Activated CD4-positive, alpha-beta T cell treated with anti-CD3 and anti-CD28 coated beads for 4 hours (primary cell): Measurements from ENCODE around the gene ARHGAP28.

Experiments used
- DNase-seq, 2 donors: peaks; one replicate each; pipeline ENCODE4 v3.0.0-alpha.2; 2020

The ARHGAP28 gene, protein sequence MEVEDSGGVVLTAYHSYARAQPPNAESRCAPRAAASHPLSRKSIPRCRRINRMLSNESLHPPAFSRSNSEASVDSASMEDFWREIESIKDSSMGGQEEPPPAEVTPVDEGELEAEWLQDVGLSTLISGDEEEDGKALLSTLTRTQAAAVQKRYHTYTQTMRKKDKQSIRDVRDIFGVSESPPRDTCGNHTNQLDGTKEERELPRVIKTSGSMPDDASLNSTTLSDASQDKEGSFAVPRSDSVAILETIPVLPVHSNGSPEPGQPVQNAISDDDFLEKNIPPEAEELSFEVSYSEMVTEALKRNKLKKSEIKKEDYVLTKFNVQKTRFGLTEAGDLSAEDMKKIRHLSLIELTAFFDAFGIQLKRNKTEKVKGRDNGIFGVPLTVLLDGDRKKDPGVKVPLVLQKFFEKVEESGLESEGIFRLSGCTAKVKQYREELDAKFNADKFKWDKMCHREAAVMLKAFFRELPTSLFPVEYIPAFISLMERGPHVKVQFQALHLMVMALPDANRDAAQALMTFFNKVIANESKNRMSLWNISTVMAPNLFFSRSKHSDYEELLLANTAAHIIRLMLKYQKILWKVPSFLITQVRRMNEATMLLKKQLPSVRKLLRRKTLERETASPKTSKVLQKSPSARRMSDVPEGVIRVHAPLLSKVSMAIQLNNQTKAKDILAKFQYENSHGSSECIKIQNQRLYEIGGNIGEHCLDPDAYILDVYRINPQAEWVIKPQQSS

DNA sequence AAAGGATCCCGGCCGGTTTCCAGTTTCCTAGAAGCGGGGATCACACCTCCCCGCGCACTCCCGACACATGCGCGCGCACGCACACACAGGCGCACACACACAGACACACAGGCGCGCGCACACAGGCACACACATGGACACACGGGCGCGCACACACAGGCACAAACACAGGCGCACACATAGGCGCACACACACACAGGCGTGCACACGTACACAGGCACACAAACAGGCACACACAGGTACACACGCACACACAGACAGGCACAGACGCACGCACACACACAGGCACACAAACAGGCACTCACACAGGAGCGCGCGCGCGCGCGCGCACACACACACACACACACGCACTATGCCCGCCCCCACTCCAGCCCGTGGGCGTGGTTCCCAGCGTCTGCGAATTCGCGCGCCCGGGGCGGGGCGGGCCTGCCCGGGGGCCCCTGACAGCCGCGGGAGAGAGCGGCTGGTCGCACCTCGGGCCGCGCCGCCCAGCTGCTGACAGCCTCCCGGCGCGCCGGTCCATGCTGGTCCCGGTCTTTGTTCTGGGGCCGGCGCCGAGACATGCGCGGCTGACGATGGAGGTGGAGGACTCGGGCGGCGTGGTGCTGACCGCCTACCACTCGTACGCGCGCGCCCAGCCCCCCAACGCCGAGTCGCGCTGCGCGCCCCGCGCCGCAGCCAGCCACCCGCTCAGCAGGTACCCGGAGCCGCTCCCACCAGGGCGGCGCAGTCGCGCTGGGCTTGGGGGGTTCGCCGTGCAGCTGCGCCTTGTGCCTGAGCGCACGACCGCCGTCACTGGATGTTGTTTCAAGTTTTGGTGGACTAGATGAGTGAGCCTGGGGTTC is at the start of gene ARHGAP28:
TSS of gene ARHGAP28 (plus strand) at position 470 of the 845 bp plus-strand sequence. CDS start at position 576, 106 bp downstream.
- DNase-seq = no peak

DNA sequence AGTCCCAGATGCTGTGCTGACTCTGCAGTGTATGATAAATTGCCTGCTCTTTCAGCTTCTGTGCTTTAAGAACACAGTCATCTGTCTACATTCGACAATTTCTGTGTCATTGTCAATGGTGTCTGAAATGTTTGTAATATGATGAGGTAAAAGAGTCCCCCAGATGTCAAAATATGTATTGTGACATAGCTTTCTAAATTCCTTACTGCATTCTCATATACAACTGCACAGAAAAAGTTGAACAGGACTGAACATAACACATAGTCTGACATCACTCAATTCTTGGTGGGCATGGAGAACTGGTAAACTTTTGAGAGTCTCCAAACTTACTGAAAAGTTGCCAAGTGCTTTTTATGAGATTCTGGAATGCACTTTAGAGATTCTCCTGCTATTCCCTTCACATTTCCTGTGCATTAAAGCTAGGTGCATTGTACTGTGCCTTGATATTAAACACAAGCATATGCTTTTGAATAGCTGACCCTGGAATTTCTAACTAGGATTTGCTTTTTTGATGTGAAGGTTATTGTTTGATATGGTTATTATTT is 48.1 kb upstream of the ARHGAP28 start:
- DNase-seq = no peak

DNA sequence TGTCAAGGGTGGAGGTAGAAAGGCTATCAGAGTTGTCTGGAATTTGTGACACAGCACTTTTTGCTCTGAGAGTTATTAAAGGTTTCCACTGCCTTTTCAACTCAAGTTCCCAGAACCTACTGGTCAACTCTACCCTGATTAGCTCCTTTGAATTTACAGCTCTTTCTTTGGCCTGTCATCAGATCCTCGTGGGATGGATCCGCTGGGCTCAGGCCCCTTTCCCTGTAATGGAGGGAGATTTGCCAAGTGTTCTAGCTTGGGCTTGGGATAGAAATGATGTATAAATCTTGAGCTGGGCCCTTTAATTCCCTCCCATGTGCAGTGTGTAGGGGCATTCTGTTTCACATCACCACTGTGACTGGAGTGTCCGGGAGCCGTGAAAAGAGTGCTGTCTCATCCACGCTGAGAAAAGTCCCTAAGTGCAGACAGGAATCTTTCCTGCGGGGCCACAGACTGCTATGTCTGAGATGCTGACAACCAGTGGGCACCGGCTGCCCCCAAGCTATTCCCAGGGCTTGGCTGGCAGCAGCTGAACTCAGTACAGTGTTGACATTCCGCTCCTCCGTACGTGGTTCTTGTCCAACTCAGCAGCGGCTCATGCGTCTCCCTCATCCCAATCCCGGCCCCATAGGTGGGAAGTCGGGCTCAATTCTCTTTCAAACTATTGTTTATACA is 46.9 kb upstream of the ARHGAP28 start:
- no peak for DNase-seq

DNA sequence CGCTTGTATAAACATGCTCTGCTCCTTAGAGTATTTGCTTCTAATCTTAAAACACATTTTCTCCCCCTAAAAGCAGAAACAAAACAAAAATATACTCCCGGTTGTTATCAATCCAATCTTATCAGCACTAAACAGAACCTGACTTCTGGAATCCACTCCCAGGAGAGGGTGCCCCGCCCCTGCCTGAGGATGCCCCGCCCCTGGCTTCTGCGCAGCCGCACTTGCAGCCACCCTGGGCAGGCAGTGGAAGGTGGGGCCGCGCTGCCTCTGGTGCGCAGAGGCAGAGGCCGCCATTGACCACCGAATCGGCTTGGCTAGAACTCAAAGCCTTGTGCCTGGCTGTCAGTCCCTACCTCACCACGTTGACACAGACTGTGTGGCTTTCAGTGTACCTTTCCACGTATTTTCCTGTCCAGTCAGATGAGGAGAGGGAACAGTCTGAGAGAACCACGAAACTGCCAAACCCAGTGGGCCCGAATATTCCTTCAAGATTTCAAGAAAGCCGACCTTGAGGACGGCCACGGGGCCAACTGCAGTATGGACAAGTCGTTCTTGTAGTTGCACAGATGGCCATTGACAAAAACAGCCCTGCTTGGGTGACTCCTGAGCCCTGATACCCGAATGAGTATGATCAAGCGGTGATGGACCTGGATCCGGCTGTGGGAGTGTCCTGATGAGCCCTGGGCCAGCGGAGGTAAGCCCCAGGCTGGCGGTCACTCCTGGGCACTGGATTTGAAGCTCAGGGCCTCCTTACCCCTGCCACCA is 46.2 kb upstream of the ARHGAP28 start:
- no peak for DNase-seq

DNA sequence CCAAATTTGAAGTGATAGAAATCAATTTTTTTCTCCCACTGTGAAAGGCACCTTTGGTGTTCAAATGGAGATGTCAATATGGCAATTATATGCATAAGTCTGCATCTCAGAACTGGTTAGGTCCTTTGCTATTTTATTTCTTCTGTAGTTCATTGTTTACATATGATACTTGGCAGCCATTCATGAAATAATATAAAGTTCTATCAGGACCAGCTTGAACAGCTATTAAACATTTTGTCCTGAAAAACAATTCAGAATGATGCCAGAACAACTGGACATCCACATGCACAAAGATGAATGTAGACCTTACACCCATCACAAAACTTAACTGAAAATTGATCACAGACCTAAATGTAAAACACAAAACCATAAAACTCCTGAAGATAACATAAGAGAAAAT is 41.8 kb upstream of the ARHGAP28 start:
- no peak for DNase-seq

DNA sequence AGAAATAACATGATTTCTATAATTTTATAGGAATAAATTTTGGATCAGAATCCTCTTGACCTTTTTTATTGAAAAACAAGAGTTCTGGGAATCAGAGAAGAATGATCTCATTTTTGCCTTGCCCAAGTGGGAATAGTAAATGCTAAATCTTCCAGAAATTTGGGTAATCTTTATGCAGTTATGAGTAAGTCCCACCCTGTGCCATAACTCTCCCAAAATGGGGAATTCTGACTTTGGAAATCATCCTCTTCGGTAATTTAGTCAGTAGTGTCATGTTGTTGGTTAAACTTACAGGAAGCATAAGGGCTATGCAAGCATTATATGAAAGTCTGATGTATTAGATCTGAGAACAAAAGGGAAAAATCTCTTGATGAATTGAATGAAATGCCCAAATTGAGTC is 20.6 kb upstream of the ARHGAP28 start:
- DNase-seq = no peak

DNA sequence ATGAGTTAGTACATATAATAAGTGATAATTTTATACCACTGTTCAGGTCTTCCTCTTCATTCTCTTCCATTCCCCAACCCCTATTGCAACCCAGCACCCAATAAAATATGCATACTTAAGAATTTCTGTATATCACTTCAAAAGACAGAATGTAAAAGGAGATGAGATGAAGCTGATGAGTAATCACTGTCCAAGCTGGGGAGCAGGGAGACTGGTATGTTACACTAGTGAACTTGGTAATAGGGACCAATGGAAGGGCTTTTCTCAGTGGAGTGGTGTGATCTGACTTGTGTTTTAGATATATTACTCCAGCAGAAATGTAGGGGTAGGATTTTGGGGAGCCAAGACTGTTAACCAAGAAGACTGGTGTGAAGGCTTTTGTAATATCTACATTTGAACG is 18.0 kb upstream of the ARHGAP28 start:
- no peak for DNase-seq

DNA sequence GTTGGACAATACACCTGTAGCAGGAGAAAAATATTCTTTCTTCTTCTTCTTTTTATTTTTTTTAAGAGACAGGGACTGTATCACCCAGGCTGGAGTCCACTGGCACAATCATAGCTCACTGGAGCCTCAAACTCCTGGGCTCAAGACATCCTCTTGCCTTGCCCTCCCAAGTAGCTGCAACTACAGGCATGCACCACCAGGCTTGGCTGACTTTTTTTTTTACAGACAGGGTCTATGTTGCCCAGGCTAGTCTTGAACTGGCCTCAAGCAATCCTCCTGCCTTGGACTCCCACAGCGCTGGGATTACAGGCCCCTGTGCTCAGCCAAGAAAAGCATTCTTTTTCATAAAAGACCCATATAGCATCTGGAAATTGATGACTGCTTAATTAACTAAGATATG is 17.1 kb upstream of the ARHGAP28 start:
- no peak for DNase-seq

DNA sequence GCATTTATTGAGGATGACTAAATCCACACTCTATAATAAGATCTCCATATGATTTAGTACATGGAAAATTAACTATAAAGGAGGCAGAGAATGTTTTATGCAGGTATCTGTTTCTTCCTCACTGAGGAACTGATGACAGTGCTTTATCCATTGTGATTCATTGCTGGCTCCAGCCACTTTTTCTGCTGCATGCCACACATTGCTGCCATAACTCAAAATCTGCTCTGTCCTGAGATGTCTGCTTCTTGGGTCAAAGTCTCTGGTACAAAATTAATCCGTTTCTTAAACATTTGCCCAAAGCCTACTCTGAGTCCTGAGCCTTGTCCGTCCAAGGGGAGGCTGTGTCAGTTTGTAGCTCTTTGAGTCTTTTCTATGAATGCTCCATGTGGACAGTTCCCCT is 15.5 kb upstream of the ARHGAP28 start:
- no peak for DNase-seq

DNA sequence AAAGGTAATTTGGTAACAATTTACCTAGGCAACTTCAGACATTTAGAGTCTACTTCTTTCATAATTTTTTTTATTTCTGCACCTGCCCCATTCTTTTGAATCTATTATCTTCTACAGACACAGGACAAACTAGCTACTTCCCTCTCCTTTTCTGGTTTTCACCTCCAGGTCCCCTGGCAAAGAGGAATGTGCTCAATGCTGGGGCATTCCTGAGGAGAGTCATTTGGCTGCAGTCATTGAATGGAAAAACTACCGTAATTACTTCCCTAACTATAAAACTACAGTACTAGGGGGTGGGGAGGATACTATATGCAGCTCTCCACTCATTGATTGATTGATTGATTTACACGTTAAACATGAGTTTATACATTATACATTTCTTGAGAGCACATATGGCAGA is 11.2 kb upstream of the ARHGAP28 start:
- DNase-seq = no peak

DNA sequence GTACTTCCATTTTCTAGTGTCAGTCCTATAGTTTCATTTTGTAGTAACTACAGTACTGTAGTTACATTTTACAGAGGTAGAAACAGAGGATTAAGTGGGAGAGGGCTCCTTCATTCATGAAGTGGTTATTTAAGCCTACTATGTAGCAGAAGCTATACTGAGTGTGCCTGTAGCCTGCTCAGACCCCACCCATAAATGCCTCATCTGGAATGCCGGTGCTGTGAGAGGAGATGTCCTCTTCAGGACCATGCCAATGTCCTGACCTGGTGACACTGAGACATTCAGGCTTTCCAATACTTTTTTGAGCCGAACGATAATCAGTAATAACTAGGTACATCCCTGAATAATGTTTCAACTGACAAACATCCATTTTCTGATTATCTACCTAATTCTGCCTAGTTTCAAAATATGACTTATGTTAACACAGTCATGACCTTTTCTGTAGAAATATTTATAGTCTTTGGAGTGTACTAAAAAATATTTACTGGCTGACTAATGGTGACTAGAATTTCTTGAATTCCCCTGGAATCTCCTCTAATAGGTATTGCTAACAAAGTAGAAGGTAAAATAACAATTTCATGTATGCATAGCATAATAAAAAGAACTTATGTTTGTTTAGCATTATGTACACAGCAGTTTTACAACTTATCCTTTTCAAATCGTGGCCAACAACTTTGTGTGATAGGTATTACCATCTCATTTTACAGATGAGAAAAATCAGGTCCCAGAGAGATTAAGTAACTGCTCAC is 10.2 kb upstream of the ARHGAP28 start:
- DNase-seq = no peak

DNA sequence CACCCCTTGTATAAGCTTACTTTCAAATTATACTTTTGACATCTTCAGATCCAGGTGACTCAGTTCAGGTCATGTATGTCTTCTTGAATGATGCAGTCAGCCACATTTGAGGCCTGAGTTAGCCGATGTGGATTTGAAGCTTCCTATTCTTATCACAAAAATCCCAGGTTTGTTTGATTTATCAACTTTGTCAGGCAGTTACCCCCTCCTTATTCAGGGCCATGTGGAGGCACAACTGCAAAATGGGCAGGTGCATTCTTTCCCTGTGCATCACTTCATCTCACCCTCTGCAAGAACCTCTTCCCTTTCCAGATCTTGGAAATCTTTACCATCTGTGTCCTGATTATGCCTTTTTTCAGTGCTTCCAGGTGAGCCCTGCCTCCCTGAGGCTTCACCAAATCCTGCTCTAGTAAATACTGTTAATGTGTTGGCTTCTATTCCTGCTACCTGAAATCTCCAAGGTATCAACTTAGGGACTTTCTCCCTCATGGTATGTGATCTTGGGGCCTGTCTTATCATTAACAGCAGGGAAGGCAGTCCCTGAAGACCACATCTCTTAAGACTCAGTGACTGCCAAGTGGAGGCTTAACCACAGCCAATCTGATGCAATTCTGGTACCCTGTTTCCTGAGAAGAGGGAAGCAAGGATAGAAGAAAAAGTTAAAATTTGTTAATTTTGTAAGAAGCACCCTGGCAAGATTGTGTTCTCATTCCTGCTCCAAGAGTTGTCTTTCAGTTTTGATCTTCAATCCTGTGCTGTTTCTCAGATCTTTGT is 9.4 kb upstream of the ARHGAP28 start:
- DNase-seq = no peak

DNA sequence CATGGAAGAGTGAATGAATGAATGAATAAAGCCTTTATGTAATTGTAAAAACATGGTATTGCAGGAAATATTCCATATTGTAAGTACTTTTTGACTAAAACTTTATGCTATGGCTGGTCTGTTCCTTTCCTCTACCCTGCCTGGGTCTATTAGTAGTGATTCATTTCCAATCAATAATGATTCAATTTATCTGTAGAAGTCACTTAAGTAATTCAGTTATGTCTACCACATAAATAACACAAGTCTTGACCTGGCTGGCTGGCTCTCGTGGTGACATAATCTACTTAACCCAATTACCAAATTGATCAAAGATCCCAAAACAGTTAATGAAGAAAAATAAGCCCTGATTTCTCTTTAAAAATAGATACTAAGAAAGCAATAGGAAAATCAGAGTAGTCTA is 7.8 kb upstream of the ARHGAP28 start:
- DNase-seq = no peak

DNA sequence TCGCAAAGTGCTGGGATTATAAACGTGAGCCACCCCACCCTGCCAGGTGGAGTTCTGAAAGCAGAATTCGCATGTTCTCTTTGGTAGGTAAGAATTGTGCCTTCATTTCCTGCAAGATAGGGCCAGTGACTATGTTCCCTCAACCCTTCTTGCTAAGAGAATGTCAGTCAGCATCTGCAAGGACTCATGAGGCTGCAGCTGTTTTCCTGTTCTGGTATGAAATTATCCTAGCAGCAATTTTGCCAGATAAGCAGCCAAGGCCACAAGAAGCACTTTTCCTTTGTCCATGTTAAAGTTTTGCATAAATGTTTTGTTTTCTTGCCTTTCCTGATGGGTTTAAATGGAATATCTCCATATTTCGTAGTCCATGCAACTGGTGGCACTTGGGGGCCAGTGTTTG is 6.8 kb upstream of the ARHGAP28 start:
- no peak for DNase-seq

DNA sequence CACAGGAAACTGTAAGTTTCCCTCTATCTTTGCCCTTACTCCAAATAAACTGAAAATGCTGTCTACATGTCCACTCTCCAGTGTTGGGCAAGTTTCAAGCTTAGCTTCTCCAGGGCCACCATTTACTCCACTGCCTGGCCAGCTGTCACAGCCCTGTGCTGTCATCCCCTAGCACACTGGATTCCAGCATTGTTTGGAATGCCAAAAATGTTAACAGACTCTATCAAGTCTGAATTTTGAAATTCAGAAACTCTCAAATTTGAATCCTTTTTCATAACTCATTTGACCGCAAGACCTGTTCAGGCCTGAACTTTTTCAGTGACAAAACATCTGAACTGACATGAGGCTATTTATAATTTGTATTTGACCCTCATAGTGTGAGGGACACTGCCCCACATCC is 5.2 kb upstream of the ARHGAP28 start:
- no peak for DNase-seq

DNA sequence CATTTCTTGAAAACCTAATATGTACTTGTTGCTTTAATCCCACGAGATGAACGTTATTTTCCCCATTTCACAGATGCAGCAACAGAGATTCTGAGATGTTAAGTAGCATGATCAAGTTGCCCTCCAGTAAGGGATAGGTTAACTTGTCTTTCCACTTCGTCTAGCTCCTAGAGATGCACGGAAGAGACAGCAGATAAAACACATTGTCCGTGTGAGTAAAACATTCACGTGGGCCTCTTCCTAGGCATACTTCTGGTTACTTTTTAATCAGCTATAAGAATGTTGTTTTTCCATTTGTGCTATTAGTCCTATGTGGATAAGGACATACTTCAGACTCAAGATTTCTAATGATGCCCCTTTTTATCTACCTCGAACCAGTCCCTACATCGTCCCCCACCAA is 1.2 kb upstream of the ARHGAP28 start:
- no peak for DNase-seq

DNA sequence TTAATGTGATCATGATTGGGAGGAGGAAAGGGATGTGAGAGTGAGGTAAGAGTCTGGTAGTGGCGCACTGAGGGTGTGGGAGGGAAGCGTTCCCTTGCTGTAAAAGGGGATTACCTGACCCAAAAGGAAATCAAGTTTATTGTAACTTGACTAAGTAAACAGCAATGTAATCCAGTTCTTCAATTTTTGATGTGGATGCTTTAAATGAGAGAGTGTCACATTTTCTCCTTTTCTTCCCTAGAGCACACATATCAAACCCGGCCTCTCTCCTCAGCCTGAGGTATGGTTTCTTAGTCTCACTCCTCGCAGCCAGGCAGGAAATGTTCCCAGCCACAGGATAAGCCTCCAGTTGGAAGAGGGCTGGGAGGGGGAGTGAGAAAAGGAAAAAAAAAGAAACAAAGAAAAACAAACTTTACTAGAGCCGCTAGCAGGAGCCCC is 688 bp upstream of the ARHGAP28 start:
- DNase-seq = no peak

DNA sequence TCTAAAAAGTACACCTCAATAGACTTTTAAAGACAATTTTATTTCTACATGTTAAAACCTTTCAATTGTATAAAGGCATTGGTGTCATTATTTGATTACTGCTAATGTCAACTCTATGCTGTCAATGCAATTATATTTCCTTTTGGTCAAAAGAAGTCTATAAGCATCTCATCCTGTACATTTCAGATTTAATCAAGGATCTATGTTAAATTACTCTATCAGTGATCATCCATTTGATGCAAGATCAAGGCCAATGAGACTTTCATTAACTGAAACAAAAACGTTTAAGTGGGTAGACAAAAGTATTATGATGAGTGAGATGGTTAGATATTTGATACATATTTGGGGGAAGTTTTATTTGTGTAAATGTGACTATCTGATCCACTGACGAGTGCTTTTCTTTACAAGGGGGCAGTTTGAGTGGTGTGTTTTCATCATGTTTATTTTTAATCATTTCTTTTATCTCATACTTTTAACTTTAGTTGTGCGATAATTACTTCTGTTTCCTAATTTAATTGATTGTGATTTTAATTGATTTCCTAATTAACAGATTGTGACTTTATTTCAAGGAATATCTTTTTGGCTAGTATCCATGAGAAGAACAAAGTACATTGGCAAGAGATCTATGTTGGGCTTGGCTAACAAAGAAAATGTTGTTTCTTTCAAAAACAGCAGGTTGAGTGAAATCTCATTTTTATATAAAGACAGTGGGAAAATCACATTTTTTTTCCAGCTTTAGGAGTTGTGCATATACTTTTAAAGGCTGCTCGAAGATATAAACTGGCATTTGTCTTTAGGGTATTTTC is 1.1 kb downstream of the ARHGAP28 start:
- DNase-seq = no peak

DNA sequence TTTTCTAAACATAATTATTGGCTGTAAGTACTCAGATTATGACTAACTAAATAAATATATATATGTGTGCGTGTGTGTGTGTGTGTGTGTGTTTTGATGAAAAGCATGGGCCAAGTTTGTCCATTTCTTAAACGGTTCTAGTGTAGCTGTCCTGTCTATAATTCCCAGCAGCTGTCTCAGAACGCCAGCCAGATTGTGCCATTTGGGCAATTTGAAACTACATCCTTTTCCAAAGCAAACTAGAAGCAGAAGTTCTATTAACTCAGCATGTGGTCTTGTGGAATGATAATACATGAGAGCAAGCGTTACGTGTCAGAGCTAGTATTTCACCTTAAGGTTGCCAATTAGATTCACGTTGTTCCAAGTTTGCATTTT is 1.7 kb downstream of the ARHGAP28 start:
- no peak for DNase-seq
